Effector memory CD4-positive, alpha-beta T cell (primary cell): Measurements from ENCODE around the gene ARID2.

Experiments
- DNase-seq, 3 donors: peaks; one replicate each; pipeline ENCODE4 v3.0.0-alpha.2; 2020
- H3K27ac ChIP-seq: 2 replicates; pipeline ENCODE4 v1.7.0; 2013; ENCODE audit warnings: mild to moderate bottlenecking, low read length, moderate library complexity; ENCODE audit not compliant: insufficient read depth, poor library complexity, severe bottlenecking
- H3K27me3 ChIP-seq: replicated peaks from 2 replicates; pipeline ENCODE4 v1.7.0; 2013; ENCODE audit warnings: mild to moderate bottlenecking, low read length; ENCODE audit not compliant: insufficient read depth, control insufficient read depth, poor library complexity, severe bottlenecking
- H3K36me3 ChIP-seq: 2 replicates; pipeline ENCODE4 v1.7.0; 2013; ENCODE audit warnings: mild to moderate bottlenecking, low read length, moderate library complexity; ENCODE audit not compliant: control insufficient read depth, insufficient read depth
- H3K4me1 ChIP-seq: 2 replicates; pipeline ENCODE4 v1.7.0; 2013; ENCODE audit warnings: low read length, mild to moderate bottlenecking; ENCODE audit not compliant: control insufficient read depth, insufficient read depth, poor library complexity, severe bottlenecking
- H3K4me3 ChIP-seq: 2 replicates; pipeline ENCODE4 v1.7.0; 2013; ENCODE audit warnings: low read length, low read depth, mild to moderate bottlenecking; ENCODE audit not compliant: insufficient read depth, poor library complexity, severe bottlenecking
- H3K9me3 ChIP-seq: 2 replicates; pipeline ENCODE4 v1.7.0; 2013; ENCODE audit warnings: mild to moderate bottlenecking, low read length, moderate library complexity; ENCODE audit not compliant: control insufficient read depth

Gene ARID2

GRCh38 chr12:45880533-45880932, 151.0 kb downstream of the ARID2 start:
- no peak overlapping the region for H3K27ac ChIP-seq
- no peaks in the 10 kb centered on the region for H3K27me3 ChIP-seq
- no peaks in the 10 kb centered on the region for H3K4me1 ChIP-seq
- peaks cover 39% of the 10 kb centered on the region for H3K36me3 ChIP-seq
- no peak for DNase-seq
- no peaks in the 10 kb centered on the region for H3K9me3 ChIP-seq
- no peak overlapping the region for H3K4me3 ChIP-seq

DNA sequence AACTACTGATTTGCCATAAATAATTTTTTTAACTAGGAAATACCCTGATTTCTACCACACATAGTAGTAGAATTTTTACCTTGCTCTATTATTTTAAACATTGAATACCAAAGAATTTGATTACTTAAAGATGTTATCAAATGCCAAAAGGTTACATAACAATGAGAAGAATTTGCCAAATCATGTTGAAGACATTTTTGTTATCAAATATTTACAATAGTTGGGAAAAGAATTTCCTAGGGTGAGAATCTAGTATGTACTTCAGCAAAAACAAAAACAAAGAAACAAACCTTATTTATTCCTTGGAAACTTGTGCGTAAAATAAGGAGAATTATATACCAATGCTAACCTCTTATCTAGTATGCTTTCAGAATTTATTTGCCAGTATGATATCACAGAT, 153.7 kb downstream of the ARID2 start:
- Histone ChIP-seq H3K27me3 (no peaks in the 10 kb centered on the region), H3K4me1 (no peaks in the 10 kb centered on the region), H3K9me3 (no peaks in the 10 kb centered on the region), H3K4me3 (no peak overlapping the region), H3K27ac (no peak overlapping the region), H3K36me3 (peaks cover 43% of the 10 kb centered on the region)
- DNase-seq: no peak

DNA sequence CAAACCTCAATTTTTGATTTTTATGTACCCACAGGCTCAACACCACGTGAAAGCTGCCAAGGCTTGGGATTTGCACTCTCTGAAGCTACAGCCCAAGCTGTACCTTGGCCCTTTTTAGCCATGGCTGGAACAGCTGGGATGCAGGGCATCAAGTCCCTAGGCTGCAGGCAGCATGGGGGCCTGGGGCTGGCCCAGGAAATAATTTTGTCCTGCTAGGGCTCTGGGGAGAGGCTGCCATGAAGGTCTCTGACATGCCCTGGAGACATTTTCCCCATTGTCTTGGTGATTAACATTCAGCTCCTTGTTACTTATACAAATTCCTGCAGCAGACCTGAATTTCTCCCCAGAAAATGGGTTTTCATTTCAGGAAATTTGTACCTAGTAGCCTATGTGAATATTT, 157.2 kb downstream of the ARID2 start:
- H3K36me3 ChIP-seq: peaks cover 39% of the 10 kb centered on the region
- no peak for DNase-seq
- H3K4me3 ChIP-seq: no peak overlapping the region
- no peaks in the 10 kb centered on the region for H3K9me3 ChIP-seq
- H3K4me1 ChIP-seq: peaks cover 2% of the 10 kb centered on the region
- no peak overlapping the region for H3K27ac ChIP-seq
- no peaks in the 10 kb centered on the region for H3K27me3 ChIP-seq

GRCh38 chr12:45887544-45887943, 158.0 kb downstream of the ARID2 start:
- Histone ChIP-seq H3K4me3 (no peak overlapping the region), H3K36me3 (peaks cover 36% of the 10 kb centered on the region), H3K4me1 (peaks cover 4% of the 10 kb centered on the region), H3K27ac (no peak overlapping the region), H3K9me3 (no peaks in the 10 kb centered on the region), H3K27me3 (no peaks in the 10 kb centered on the region)
- DNase-seq: no peak

DNA sequence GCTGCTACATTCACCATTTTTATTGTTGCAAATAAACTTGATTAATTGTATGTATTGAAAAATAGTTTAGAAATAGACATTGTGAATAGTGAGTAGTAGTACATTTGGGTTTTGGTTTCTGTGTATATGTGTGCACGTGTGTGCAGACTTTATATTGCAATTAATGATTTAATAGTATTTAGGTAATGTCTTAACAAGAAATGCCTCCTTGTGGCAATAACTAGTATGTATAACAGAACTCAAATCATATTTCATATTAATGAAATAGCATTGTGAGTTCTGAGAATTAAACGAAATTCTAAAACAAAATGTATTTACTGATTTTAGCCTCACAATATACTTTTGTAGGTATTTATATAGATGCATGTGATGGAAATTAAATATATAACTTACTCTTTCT, 160.8 kb downstream of the ARID2 start:
- Histone ChIP-seq H3K4me3 (no peak overlapping the region), H3K4me1 (peaks cover 4% of the 10 kb centered on the region), H3K36me3 (peaks cover 26% of the 10 kb centered on the region), H3K27me3 (no peaks in the 10 kb centered on the region), H3K27ac (no peak overlapping the region), H3K9me3 (no peaks in the 10 kb centered on the region)
- DNase-seq: no peak

- DNase-seq: no peak
- Histone ChIP-seq H3K4me3 (no peak overlapping the region), H3K36me3 (peaks cover 35% of the 10 kb centered on the region), H3K27ac (no peak overlapping the region), H3K9me3 (no peaks in the 10 kb centered on the region), H3K27me3 (no peaks in the 10 kb centered on the region), H3K4me1 (peaks cover 4% of the 10 kb centered on the region)
Observed at GRCh38 chr12:45893240-45893639, 163.7 kb downstream of the ARID2 start.

- Histone ChIP-seq H3K36me3 (peaks cover 35% of the 10 kb centered on the region), H3K4me1 (peaks cover 4% of the 10 kb centered on the region), H3K27me3 (no peaks in the 10 kb centered on the region), H3K27ac (no peak overlapping the region), H3K4me3 (no peak overlapping the region), H3K9me3 (no peaks in the 10 kb centered on the region)
- no peak for DNase-seq
Observed at GRCh38 chr12:45895961-45896360, 166.5 kb downstream of the ARID2 start.

DNA sequence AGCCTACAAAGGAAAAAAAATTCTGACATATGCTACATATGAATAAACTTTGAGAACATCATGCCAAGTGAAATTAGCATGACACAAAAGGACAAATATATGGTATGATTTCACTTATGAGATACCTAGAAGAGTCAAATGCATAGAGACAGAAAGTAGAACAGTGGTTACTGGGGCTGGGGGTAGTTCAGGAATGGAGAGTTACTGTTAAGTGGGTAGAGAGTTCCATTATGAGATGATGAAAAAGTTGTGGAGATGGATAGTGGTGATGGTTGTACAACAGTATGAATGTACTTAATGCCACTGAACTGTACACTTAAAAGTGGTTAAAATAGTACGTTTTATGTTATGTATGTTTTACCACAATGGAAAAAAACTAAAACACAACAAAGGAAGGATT, 168.6 kb downstream of the ARID2 start:
- Histone ChIP-seq H3K4me1 (no peaks in the 10 kb centered on the region), H3K36me3 (peaks cover 31% of the 10 kb centered on the region), H3K27me3 (no peaks in the 10 kb centered on the region), H3K27ac (no peak overlapping the region), H3K9me3 (no peaks in the 10 kb centered on the region), H3K4me3 (no peak overlapping the region)
- no peak for DNase-seq

- no peak for DNase-seq
- H3K36me3 ChIP-seq: peaks cover 30% of the 10 kb centered on the region
- no peak overlapping the region for H3K4me3 ChIP-seq
- H3K27ac ChIP-seq: no peak overlapping the region
- no peaks in the 10 kb centered on the region for H3K9me3 ChIP-seq
- no peaks in the 10 kb centered on the region for H3K4me1 ChIP-seq
- no peaks in the 10 kb centered on the region for H3K27me3 ChIP-seq
Observed at GRCh38 chr12:45907955-45908354, 178.4 kb downstream of the ARID2 start.

- Histone ChIP-seq H3K9me3 (no peaks in the 10 kb centered on the region), H3K27ac (no peak overlapping the region), H3K36me3 (peaks cover 26% of the 10 kb centered on the region), H3K4me3 (no peak overlapping the region), H3K4me1 (no peaks in the 10 kb centered on the region), H3K27me3 (no peaks in the 10 kb centered on the region)
- DNase-seq: no peak
Observed at GRCh38 chr12:45909041-45909713, 179.7 kb downstream of the ARID2 start.
